ENCODE results near the gene GRAP. TPM values are rescaled to one million over a fixed set of nuclear protein-coding genes. Genes with fewer than 3 reads are reported as not detected.
A peak's percentile ranks its signal among the peaks of the same experiment; 100 is the strongest.
"Not testable (repeated sequence)": the region's sequence is repeated elsewhere in the genome, so short reads cannot be mapped to it uniquely, and the experiment has no call there.

The GRAP gene
- total RNA-seq, 1 donor from 2014 or later = 6.3 TPM

DNA sequence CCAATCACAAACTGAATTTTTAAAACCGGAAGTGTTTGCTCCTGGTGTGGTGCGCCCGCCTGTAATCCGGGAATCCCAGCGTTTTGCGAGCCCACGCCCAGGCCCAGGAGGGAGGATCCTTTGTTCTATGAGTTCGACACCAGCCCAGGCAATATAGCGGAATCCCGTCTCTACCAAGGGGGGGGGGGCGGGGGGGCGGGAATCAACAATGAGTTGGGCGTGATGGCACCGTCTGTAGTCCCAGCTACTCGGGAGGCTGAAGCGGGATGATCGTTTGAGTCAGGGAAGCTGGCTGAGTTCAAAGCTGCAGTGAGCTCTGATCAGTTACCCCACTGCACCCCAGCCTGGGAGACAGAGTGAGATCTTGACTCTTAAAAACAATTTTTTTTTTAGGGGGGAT lies 17.6 kb upstream of the GRAP start:
- not testable (repeated sequence) for H3K9me3 ChIP-seq (ENCODE audit: control insufficient read depth in 3 of 3, low read length in 3 of 3); H3K4me3 ChIP-seq (ENCODE audit: low read length in 3 of 3); H3K4me1 ChIP-seq (ENCODE audit: control insufficient read depth in 3 of 3, insufficient read depth in 3 of 3, low read length in 3 of 3); H3K9ac ChIP-seq (ENCODE audit: low read depth in 1 of 3, low read length in 3 of 3); H3K36me3 ChIP-seq (ENCODE audit: control insufficient read depth in 3 of 3, insufficient read depth in 3 of 3, low read length in 3 of 3); H3K27ac ChIP-seq (ENCODE audit: low read depth, low read length); H3K27me3 ChIP-seq (ENCODE audit: control insufficient read depth in 3 of 3, insufficient read depth in 3 of 3, low read length in 3 of 3)

DNA sequence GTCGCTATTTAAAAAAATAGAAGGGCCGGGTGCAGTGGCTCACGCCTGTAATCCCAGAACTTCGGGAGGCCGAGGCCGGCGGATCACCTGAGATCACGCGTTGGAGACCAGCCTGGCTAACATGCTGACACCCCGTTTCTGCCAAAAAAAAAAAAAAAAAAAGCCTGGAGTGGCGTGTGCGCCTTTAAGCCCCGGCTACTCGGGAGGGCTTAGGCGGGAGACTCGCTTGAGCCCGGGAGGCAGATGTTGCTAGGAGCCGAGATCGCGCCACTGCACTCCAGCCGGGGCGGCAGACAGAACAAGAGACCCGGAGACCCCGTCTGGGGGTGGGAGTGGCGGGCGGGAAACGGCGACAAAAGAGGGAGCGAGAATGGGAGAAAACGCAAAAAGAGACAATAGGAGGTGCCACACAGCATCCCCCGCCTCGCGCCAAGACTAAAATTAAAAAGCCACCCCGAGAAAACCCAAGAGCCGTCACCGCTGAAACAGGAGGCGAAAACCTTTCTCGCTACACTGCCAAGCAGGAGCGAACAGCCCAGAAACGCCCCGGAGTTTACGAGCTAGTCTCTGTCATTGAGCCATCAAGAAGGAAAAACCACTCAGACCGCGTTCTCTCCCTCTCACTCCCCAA lies 16.7 kb upstream of the GRAP start:
- H3K9ac ChIP-seq (ENCODE audit: low read depth in 1 of 3, low read length in 3 of 3) = peak overlapping the region in 1 of 3 donors; percentile 54
- H3K4me1 ChIP-seq (ENCODE audit: control insufficient read depth in 3 of 3, insufficient read depth in 3 of 3, low read length in 3 of 3); H3K36me3 ChIP-seq (ENCODE audit: control insufficient read depth in 3 of 3, insufficient read depth in 3 of 3, low read length in 3 of 3); H3K4me3 ChIP-seq (ENCODE audit: low read length in 3 of 3); H3K27ac ChIP-seq (ENCODE audit: low read depth, low read length); H3K9me3 ChIP-seq (ENCODE audit: control insufficient read depth in 3 of 3, low read length in 3 of 3); H3K27me3 ChIP-seq (ENCODE audit: control insufficient read depth in 3 of 3, insufficient read depth in 3 of 3, low read length in 3 of 3): not testable (repeated sequence)

DNA sequence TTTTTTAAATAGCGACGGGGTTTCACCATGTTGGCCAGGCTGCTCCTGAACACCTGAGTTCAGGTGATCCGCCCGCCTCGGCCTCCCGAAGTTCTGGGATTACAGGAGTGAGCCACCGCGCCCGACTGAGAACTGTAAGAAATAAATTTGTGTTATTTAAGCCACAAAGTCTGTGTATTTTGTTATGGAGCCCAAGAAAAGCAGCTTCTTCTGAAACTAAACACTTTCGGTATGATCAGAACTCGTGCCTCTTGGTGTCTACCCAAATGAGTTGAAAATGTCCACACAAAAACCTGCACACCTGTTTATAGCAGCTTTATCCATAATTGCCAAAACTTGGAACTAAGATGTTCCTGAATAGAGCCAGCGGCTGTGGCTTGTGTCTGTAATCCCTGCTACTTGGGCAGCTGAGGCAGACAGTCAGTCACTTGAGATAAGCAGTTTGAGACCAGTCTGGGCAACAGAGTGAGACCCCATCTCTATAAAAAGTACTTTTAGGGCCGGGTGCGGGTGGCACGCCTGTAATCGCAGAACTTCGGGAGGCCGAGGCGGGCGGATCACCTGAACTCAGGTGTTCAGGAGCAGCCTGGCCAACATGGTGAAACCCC lies 16.1 kb upstream of the GRAP start:
- H3K36me3 ChIP-seq (ENCODE audit: control insufficient read depth in 3 of 3, insufficient read depth in 3 of 3, low read length in 3 of 3); H3K27ac ChIP-seq (ENCODE audit: low read depth, low read length); H3K4me1 ChIP-seq (ENCODE audit: control insufficient read depth in 3 of 3, insufficient read depth in 3 of 3, low read length in 3 of 3); H3K9me3 ChIP-seq (ENCODE audit: control insufficient read depth in 3 of 3, low read length in 3 of 3); H3K27me3 ChIP-seq (ENCODE audit: control insufficient read depth in 3 of 3, insufficient read depth in 3 of 3, low read length in 3 of 3); H3K9ac ChIP-seq (ENCODE audit: low read depth in 1 of 3, low read length in 3 of 3); H3K4me3 ChIP-seq (ENCODE audit: low read length in 3 of 3): not testable (repeated sequence)

DNA sequence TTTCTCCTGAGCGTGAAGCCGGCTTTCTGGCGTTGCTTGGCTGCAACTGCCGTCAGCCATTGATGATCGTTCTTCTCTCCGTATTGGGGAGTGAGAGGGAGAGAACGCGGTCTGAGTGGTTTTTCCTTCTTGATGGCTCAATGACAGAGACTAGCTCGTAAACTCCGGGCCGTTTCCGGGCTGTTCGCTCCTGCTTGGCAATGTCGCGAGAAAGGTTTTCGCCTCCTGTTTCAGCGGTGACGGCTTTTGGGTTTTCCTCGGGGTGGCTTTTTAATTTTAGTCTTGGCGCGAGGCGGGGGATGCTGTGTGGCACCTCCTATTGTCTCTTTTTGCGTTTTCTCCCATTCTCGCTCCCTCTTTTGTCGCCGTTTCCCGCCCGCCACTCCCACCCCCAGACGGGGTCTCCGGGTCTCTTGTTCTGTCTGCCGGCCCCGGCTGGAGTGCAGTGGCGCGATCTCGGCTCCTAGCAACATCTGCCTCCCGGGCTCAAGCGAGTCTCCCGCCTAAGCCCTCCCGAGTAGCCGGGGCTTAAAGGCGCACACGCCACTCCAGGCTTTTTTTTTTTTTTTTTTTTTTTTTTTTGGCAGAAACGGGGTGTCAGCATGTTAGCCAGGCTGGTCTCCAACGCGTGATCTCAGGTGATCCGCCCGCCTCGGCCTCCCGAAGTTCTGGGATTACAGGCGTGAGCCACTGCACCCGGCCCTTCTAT lies 15.4 kb upstream of the GRAP start:
- not testable (repeated sequence) for H3K27me3 ChIP-seq (ENCODE audit: control insufficient read depth in 3 of 3, insufficient read depth in 3 of 3, low read length in 3 of 3); H3K36me3 ChIP-seq (ENCODE audit: control insufficient read depth in 3 of 3, insufficient read depth in 3 of 3, low read length in 3 of 3); H3K4me3 ChIP-seq (ENCODE audit: low read length in 3 of 3); H3K9me3 ChIP-seq (ENCODE audit: control insufficient read depth in 3 of 3, low read length in 3 of 3); H3K27ac ChIP-seq (ENCODE audit: low read depth, low read length); H3K9ac ChIP-seq (ENCODE audit: low read depth in 1 of 3, low read length in 3 of 3); H3K4me1 ChIP-seq (ENCODE audit: control insufficient read depth in 3 of 3, insufficient read depth in 3 of 3, low read length in 3 of 3)

DNA sequence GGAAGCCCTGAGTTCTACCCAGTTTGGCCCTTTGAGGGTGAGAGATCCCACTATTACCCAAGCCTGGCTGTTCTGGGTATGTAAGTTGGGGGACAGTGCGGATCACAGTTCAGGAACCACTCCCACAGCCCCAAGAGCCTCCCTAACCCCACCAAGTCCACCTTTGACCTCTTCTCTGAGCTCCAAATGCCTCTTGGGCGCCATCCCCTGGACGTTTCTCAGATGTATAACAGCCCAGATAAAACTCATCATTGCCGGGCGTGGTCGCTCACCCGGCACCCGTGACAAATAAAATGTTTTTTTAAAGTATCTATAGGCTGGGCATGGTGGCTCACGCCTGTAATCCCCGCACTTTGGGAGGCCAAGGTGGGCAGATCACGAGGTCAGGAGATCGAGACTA lies 8.7 kb upstream of the GRAP start:
- not testable (repeated sequence) for H3K27ac ChIP-seq (ENCODE audit: low read depth, low read length); H3K27me3 ChIP-seq (ENCODE audit: control insufficient read depth in 3 of 3, insufficient read depth in 3 of 3, low read length in 3 of 3); H3K9ac ChIP-seq (ENCODE audit: low read depth in 1 of 3, low read length in 3 of 3); H3K4me3 ChIP-seq (ENCODE audit: low read length in 3 of 3); H3K36me3 ChIP-seq (ENCODE audit: control insufficient read depth in 3 of 3, insufficient read depth in 3 of 3, low read length in 3 of 3); H3K4me1 ChIP-seq (ENCODE audit: control insufficient read depth in 3 of 3, insufficient read depth in 3 of 3, low read length in 3 of 3); H3K9me3 ChIP-seq (ENCODE audit: control insufficient read depth in 3 of 3, low read length in 3 of 3)

DNA sequence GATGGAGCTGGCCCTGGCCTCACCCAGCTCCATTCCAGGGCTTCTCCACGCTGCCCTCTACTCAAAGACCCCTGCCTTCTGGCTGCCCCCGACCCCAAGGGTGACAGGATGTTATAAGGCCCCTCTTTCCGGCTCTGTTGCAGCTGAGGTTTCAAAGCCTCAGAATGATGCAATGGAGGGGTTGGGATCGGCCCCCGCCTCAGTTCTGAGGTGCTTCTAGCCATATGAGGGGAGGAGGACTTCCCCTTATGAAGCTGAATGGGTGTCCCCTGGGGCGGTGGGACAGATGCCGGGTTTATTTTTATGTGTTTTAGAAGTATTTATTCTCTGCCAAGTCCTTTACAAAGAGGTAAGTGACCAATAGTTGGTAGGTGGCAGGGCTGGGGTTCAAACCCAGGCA lies 2.1 kb upstream of the GRAP start:
- H3K9ac ChIP-seq (ENCODE audit: low read depth in 1 of 3, low read length in 3 of 3); H3K36me3 ChIP-seq (ENCODE audit: control insufficient read depth in 3 of 3, insufficient read depth in 3 of 3, low read length in 3 of 3): not testable (repeated sequence)

DNA sequence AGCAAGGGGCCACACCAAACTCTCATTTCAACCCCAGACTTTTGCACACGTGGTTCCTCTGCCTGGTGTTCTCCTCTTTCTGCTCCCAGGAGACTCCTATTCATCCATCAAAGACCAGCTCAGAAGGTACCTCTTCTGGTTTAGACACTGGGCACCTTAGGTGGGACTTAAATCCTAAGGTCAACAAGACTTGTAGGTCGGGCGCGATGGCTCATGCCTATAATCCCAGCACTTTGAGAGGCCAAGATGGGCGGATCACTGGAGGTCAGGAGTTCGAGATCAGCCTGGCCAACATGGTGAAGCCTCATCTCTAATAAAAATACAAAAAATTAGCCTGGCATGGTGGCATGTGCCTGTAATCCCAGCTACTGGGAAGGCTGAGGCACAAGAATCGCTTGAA lies 753 bp upstream of the GRAP start:
- H3K36me3 ChIP-seq (ENCODE audit: control insufficient read depth in 3 of 3, insufficient read depth in 3 of 3, low read length in 3 of 3); H3K9ac ChIP-seq (ENCODE audit: low read depth in 1 of 3, low read length in 3 of 3); H3K27ac ChIP-seq (ENCODE audit: low read depth, low read length); H3K4me3 ChIP-seq (ENCODE audit: low read length in 3 of 3); H3K9me3 ChIP-seq (ENCODE audit: control insufficient read depth in 3 of 3, low read length in 3 of 3); H3K4me1 ChIP-seq (ENCODE audit: control insufficient read depth in 3 of 3, insufficient read depth in 3 of 3, low read length in 3 of 3); H3K27me3 ChIP-seq (ENCODE audit: control insufficient read depth in 3 of 3, insufficient read depth in 3 of 3, low read length in 3 of 3): not testable (repeated sequence)

More for the DNA sequence above, 2.1 kb upstream of the GRAP start:
- H3K27ac ChIP-seq (ENCODE audit: low read depth, low read length); H3K4me1 ChIP-seq (ENCODE audit: control insufficient read depth in 3 of 3, insufficient read depth in 3 of 3, low read length in 3 of 3); H3K4me3 ChIP-seq (ENCODE audit: low read length in 3 of 3); H3K27me3 ChIP-seq (ENCODE audit: control insufficient read depth in 3 of 3, insufficient read depth in 3 of 3, low read length in 3 of 3); H3K9me3 ChIP-seq (ENCODE audit: control insufficient read depth in 3 of 3, low read length in 3 of 3): not testable (repeated sequence)

DNA sequence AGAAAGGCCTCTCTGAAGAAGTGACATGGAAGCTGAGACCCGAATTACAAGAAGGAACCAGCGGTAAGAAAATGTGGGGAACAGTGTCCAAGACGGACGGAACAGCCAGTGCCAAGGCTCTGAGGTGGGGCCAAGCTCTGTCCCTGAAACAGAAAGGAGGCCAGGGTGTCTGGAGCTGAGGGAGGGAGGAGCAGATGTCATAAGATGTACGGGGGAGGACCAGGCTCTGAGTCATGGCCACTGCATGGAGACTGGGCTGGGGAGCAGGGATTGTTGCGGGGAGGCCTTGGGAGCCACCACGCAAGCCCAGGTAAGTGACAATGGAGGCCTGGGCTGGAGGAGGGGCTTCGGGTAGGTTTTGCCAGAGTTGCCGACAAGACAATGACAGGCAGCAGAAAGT lies 2.1 kb downstream of the GRAP start:
- not testable (repeated sequence) for H3K4me3 ChIP-seq (ENCODE audit: low read length in 3 of 3); H3K9ac ChIP-seq (ENCODE audit: low read depth in 1 of 3, low read length in 3 of 3); H3K36me3 ChIP-seq (ENCODE audit: control insufficient read depth in 3 of 3, insufficient read depth in 3 of 3, low read length in 3 of 3); H3K4me1 ChIP-seq (ENCODE audit: control insufficient read depth in 3 of 3, insufficient read depth in 3 of 3, low read length in 3 of 3); H3K27me3 ChIP-seq (ENCODE audit: control insufficient read depth in 3 of 3, insufficient read depth in 3 of 3, low read length in 3 of 3); H3K27ac ChIP-seq (ENCODE audit: low read depth, low read length); H3K9me3 ChIP-seq (ENCODE audit: control insufficient read depth in 3 of 3, low read length in 3 of 3)

GRCh38 chr17:19043032-19043431 lies 3.7 kb downstream of the GRAP start:
- not testable (repeated sequence) for H3K9ac ChIP-seq (ENCODE audit: low read depth in 1 of 3, low read length in 3 of 3); H3K27me3 ChIP-seq (ENCODE audit: control insufficient read depth in 3 of 3, insufficient read depth in 3 of 3, low read length in 3 of 3); H3K36me3 ChIP-seq (ENCODE audit: control insufficient read depth in 3 of 3, insufficient read depth in 3 of 3, low read length in 3 of 3); H3K4me3 ChIP-seq (ENCODE audit: low read length in 3 of 3); H3K4me1 ChIP-seq (ENCODE audit: control insufficient read depth in 3 of 3, insufficient read depth in 3 of 3, low read length in 3 of 3); H3K9me3 ChIP-seq (ENCODE audit: control insufficient read depth in 3 of 3, low read length in 3 of 3); H3K27ac ChIP-seq (ENCODE audit: low read depth, low read length)

GRCh38 chr17:19042369-19042768 lies 4.4 kb downstream of the GRAP start:
- not testable (repeated sequence) for H3K4me3 ChIP-seq (ENCODE audit: low read length in 3 of 3); H3K9me3 ChIP-seq (ENCODE audit: control insufficient read depth in 3 of 3, low read length in 3 of 3); H3K27ac ChIP-seq (ENCODE audit: low read depth, low read length); H3K27me3 ChIP-seq (ENCODE audit: control insufficient read depth in 3 of 3, insufficient read depth in 3 of 3, low read length in 3 of 3); H3K9ac ChIP-seq (ENCODE audit: low read depth in 1 of 3, low read length in 3 of 3); H3K36me3 ChIP-seq (ENCODE audit: control insufficient read depth in 3 of 3, insufficient read depth in 3 of 3, low read length in 3 of 3); H3K4me1 ChIP-seq (ENCODE audit: control insufficient read depth in 3 of 3, insufficient read depth in 3 of 3, low read length in 3 of 3)
